Hematopoietic multipotent progenitor cell treated with erythropoietin and hydrocortisone succinate and interleukin-3 and kit ligand, for 17 days (in vitro differentiated cells): ENCODE measurements around the gene TPRN.

Experiments
- DNase-seq: peaks from one replicate; pipeline ENCODE4 v3.0.0-alpha.2; 2015; ENCODE audit warnings: low spot score

The TPRN gene

GRCh38 chr9:137143459-137143858 is 57.1 kb downstream of the TPRN start:
- DNase-seq = no peak

GRCh38 chr9:137141976-137142936 is 58.3 kb downstream of the TPRN start:
- DNase-seq = no peak
